Dermis blood vessel endothelial cell (primary cell): ENCODE data around the gene CIRBP. TPM values are rescaled to one million over a fixed set of nuclear protein-coding genes. Genes with fewer than 3 reads are reported as not detected.

Source experiments
- DNase-seq: peaks from one replicate; pipeline ENCODE4 v3.0.0; 2010
- total RNA-seq: library from RNA; depleted of rRNA; stranded (reverse); fragments of >200 nt; gene quantifications from 2 replicates; pipeline ENCODE4 v1.2.3, GENCODE V29; 2014

Gene CIRBP
- total RNA-seq, 1 donor from 2014 or later, result 192 TPM

DNA sequence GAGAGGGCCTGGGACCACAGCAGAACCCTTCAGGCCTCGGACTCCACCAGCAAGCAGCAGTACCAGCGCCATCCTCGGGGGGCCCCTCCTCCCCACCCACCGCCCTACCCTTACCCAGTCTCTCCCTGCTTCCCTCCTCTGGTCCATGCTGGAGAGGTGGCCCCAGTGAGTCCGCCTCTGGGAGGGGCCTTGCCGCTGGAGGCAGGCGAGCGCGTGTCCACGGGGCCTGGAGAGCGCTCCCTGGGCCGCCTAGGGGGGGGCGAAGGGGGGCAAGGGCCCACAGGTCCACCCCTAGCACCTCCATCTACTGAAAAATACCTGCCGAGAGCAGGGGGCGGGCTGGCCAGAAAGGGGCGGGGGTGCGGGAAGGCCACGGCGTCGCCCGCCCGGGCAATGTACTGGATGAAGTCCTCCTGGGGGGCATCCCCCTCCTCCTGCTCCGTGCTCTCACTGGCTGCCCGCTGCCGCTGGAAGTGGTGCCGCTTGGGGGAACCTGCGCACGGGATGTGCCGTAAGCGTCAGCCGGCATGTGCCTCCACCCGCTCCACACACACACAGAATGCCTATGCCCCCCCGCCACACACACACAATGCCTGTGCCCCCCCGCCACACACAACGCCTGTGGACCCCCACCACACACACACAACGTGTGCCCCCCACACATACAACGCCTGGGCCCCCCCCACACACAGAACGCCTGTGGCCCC is 38.2 kb upstream of the CIRBP start:
- DNase-seq, result no peak

- no peak for DNase-seq
These were observed 37.1 kb upstream of the CIRBP start for GRCh38 chr19:1231729-1232637.

GRCh38 chr19:1232652-1233072 is 36.5 kb upstream of the CIRBP start:
- peak; percentile 73 for DNase-seq

GRCh38 chr19:1233115-1233667 is 35.9 kb upstream of the CIRBP start:
- DNase-seq, result no peak

GRCh38 chr19:1234051-1234954 is 34.8 kb upstream of the CIRBP start:
- no peak for DNase-seq

DNA sequence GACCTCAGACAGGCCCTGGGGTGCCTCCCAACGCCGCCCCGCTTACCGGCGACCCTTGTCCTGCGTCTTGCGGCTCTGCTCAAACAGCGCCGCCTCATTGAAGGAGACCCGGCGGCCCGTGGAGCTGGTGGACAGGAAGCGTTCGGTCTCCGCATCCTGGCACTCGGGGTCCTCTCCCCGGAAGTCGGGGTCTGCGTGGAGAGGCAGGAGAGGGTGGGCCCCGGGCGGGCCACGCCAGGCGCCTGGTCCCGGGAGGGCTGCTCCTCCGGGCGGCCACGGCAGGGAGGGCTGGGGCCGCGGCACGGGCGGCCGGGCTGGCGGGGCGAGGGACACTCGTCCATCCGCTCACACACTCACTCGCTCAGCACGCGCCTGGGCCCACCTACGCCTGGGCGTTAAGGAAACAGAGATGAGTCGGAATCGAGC is 34.2 kb upstream of the CIRBP start:
- no peak for DNase-seq

- no peak for DNase-seq
These were observed 33.2 kb upstream of the CIRBP start for GRCh38 chr19:1235625-1236538.

DNA sequence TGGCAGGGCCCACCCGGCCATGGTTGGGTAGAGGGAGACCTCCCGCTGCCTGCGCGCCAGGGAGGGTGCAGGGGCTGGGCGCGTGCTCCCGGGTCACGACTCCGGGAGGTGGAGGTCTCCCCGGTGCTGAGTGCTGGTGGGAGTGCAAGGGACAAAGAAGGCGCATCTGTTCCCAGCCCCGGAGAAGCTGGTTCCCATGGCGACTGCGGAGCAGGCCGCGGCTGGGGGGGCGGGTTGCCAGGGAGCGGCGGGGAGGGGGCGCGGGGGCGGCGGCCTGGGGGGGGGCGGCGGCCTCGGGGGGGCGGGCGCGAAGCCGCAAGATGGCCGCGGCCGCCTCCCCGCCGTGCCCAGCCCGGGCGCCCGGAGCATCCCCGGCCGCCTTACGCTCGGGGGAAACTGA is 32.6 kb upstream of the CIRBP start:
- no peak for DNase-seq

- DNase-seq, result peak; percentile 45
These were observed 32.0 kb upstream of the CIRBP start for GRCh38 chr19:1237027-1237659.

DNA sequence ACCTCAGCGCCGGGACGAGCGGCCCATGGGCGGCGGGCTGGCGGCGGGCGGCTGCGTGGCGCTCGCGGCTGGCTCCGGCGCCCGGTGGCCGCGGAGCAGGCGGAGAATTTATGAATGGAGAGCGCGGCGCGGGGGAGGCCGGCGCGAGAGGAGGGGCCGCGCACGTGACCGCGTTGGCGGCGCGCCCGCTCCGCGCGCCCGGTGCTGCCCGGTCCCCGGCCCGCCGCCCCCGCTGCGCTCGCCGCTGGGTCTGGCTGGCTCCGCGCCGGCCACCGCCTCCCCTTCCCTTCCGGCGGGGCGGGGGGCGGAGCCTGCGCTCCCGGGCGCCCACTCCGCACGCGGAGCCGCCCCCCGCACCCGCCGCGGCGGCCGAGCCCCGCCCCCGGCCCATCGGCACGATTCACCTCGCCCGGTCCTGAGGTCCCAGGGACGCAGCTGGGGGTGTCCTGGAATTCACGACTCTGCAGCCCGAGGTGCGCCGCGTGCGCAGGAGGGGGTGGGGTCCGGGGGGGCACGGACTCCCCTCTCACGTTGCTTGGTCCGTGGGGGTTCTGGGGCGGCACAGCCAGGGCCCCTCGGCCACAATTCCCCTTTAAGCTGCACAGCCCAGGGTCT is 31.3 kb upstream of the CIRBP start, which contains the start of gene CBARP:
CBARP (minus strand) TSS at position 252 of the 615 bp plus-strand sequence. CDS start 1,905 bp downstream, outside the sequence.
- peak; percentile 44 for DNase-seq

- DNase-seq, result no peak
These were observed 30.5 kb upstream of the CIRBP start for GRCh38 chr19:1238369-1239303.

GRCh38 chr19:1239420-1239795 is 29.7 kb upstream of the CIRBP start:
- no peak for DNase-seq

GRCh38 chr19:1239796-1240737 is 29.1 kb upstream of the CIRBP start:
- peak; percentile 96 for DNase-seq

- DNase-seq, result no peak
These were observed 28.2 kb upstream of the CIRBP start for GRCh38 chr19:1240925-1241324.

DNA sequence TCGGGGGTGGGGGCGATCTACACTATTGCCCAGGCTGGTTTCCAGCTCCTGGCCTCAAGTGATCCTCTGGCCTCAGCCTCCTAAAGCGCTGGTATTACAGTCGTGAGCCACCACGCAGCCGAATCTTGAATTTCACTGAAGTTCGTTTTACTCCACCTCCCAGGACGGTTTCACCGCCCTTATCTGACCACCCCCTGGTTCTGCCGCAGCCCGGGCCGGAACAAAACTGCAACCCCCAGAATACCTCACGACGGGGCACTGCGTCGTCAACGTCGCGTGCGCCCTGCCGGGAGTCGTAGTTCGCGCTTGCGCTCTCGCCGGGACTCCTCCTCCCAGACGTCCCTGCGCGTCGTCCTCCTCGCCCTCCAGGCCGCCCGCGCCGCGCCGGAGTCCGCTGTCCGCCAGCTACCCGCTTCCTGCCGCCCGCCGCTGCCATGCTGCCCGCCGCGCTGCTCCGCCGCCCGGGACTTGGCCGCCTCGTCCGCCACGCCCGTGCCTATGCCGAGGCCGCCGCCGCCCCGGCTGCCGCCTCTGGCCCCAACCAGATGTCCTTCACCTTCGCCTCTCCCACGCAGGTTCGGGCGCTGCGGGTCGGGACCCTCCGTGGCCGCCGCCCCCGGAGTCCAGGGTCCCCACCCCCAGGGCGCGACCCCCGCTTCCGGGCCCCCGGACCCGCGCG is 27.6 kb upstream of the CIRBP start, which contains the start of gene ATP5F1D:
ATP5F1D (plus strand) TSS at position 335 of the 679 bp plus-strand sequence; CDS start at position 435, 100 bp downstream.
- DNase-seq, result peak; percentile 96

GRCh38 chr19:1243768-1244692 is 25.1 kb upstream of the CIRBP start:
- DNase-seq, result peak; percentile 88
